A673 (cell line): ENCODE results near the gene PSG4. TPM values are rescaled to one million over a fixed set of nuclear protein-coding genes. Genes with fewer than 3 reads are reported as not detected.
"Not testable (repeated sequence)": the region's sequence is repeated elsewhere in the genome, so short reads cannot be mapped to it uniquely, and the experiment has no call there.

ENCODE experiments used
- BruUV-seq: library from RNA; stranded (reverse); fragments of 400-500 nt; replicated peaks from 2 replicates; lab custom pipeline; 2021; lab: Mats Ljungman, UMichigan
- CTCF ChIA-PET: fragments of 300-600 bp; sonication (Branson Sonifier 250); formaldehyde crosslinking; loops from one replicate; lab custom pipeline; 2022; ENCODE audit warnings: antibody characterized with exemption; lab: Charles Lee
- POLR2A ChIA-PET: fragments of 300-600 bp; sonication (Branson Sonifier 250); formaldehyde crosslinking; loops from one replicate; lab custom pipeline; 2022; ENCODE audit warnings: antibody characterized with exemption; ENCODE audit not compliant: low non-redundant PET; lab: Charles Lee
- DNase-seq: peaks from one replicate; pipeline ENCODE4 v3.0.0-alpha.2; 2015; ENCODE audit warnings: low spot score
- H3K27ac ChIP-seq: fragments of 200-600 bp; sonication (generic); 2 replicates; pipeline ENCODE4 v1.5.1; 2016; ENCODE audit warnings: mixed run types, low read depth, mild to moderate bottlenecking, mixed read lengths, antibody characterized with exemption, low read length; ENCODE audit not compliant: poor library complexity, severe bottlenecking
- H3K27me3 ChIP-seq: fragments of 200-600 bp; sonication (generic); replicated peaks from 2 replicates; pipeline ENCODE4 v1.6.1; 2017; ENCODE audit warnings: mixed run types, low read depth, mild to moderate bottlenecking, mixed read lengths, antibody characterized with exemption, low read length; ENCODE audit not compliant: insufficient read depth, poor library complexity
- H3K36me3 ChIP-seq: fragments of 200-600 bp; sonication (generic); 2 replicates; pipeline ENCODE4 v1.6.1; 2016; ENCODE audit warnings: mixed run types, mild to moderate bottlenecking, mixed read lengths, antibody characterized with exemption, low read length; ENCODE audit not compliant: insufficient read depth, poor library complexity, severe bottlenecking
- H3K4me1 ChIP-seq: fragments of 200-600 bp; sonication (generic); 2 replicates; pipeline ENCODE4 v1.6.1; 2017; ENCODE audit warnings: mixed run types, mild to moderate bottlenecking, mixed read lengths, antibody characterized with exemption, low read length; ENCODE audit not compliant: insufficient read depth, poor library complexity, severe bottlenecking
- H3K4me3 ChIP-seq: fragments of 200-600 bp; sonication (generic); 2 replicates; pipeline ENCODE4 v1.5.1; 2016; ENCODE audit warnings: low read depth, mixed run types, mild to moderate bottlenecking, mixed read lengths, low read length; ENCODE audit not compliant: poor library complexity, severe bottlenecking
- H3K9me3 ChIP-seq: fragments of 200-600 bp; sonication (generic); 2 replicates; pipeline ENCODE4 v1.6.1; 2016; ENCODE audit warnings: mixed run types, low read depth, mild to moderate bottlenecking, mixed read lengths, antibody characterized with exemption, low read length; ENCODE audit not compliant: poor library complexity, severe bottlenecking
- EZH2 ChIP-seq: fragments of 200-600 bp; sonication (generic); IDR thresholded peaks from 2 replicates; pipeline ENCODE4 v1.6.1; 2017; ENCODE audit warnings: borderline replicate concordance, low read depth, mild to moderate bottlenecking, mixed read lengths, antibody characterized with exemption, low read length; ENCODE audit not compliant: poor library complexity, severe bottlenecking
- intact Hi-C: fragments of 100-400 bp; cut with micrococcal nuclease; formaldehyde crosslinking; loops from one replicate; pipeline ENCODE4 v1.10.0; 2022; ENCODE audit not compliant: unreplicated experiment
- total RNA-seq: library from RNA; stranded (reverse); gene quantifications from 2 replicates; pipeline ENCODE4 v1.2.3, GENCODE V29; 2021
- TF ChIP-seq, protein P1 (sequence below): fragments of 300-800, 200-600 bp; sonication (generic); conservative IDR thresholded peaks from 2 replicates; pipeline ENCODE4 v1.5.1; 2017; ENCODE audit warnings: low read depth, mild to moderate bottlenecking, antibody characterized with exemption, low read length, moderate library complexity, mixed read lengths

The PSG4 gene
- total RNA-seq, 1 experiment from 2014 or later: not detected

DNA sequence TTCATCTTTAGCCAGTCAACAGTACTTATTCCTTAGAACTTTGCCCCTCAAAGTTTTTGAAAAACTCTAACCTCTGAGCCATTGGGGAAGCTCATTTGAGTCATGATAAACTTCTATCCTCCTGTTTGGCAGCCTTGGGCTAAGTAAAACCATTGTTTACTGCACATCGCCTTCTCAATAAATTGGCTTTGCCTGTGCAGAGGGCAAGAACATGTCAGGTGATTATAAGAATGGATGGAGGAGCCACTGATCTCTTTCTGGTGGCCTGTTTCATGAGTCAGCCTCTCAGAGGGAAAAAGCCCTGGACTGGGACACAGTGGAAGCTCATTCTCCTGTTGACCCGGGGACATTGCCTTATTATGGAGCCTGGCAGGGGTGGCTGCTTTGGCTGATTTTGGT is 19.4 kb upstream of the PSG4 start:
- Histone ChIP-seq H3K4me3 (no peak overlapping the region), H3K9me3 (peaks cover 13% of the 10 kb centered on the region), H3K4me1 (no peaks in the 10 kb centered on the region), H3K27ac (no peak overlapping the region), H3K36me3 (no peaks in the 10 kb centered on the region), H3K27me3 (no peaks in the 10 kb centered on the region)
- no peak for DNase-seq
- TF ChIP-seq EZH2: no peak
- TF ChIP-seq, protein P1, sequence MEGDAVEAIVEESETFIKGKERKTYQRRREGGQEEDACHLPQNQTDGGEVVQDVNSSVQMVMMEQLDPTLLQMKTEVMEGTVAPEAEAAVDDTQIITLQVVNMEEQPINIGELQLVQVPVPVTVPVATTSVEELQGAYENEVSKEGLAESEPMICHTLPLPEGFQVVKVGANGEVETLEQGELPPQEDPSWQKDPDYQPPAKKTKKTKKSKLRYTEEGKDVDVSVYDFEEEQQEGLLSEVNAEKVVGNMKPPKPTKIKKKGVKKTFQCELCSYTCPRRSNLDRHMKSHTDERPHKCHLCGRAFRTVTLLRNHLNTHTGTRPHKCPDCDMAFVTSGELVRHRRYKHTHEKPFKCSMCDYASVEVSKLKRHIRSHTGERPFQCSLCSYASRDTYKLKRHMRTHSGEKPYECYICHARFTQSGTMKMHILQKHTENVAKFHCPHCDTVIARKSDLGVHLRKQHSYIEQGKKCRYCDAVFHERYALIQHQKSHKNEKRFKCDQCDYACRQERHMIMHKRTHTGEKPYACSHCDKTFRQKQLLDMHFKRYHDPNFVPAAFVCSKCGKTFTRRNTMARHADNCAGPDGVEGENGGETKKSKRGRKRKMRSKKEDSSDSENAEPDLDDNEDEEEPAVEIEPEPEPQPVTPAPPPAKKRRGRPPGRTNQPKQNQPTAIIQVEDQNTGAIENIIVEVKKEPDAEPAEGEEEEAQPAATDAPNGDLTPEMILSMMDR: no peak
- ChIA-PET CTCF (no interaction called here), POLR2A (no interaction called here)
- no TSS peak for BruUV-seq
- intact Hi-C loops: no loop called here

DNA sequence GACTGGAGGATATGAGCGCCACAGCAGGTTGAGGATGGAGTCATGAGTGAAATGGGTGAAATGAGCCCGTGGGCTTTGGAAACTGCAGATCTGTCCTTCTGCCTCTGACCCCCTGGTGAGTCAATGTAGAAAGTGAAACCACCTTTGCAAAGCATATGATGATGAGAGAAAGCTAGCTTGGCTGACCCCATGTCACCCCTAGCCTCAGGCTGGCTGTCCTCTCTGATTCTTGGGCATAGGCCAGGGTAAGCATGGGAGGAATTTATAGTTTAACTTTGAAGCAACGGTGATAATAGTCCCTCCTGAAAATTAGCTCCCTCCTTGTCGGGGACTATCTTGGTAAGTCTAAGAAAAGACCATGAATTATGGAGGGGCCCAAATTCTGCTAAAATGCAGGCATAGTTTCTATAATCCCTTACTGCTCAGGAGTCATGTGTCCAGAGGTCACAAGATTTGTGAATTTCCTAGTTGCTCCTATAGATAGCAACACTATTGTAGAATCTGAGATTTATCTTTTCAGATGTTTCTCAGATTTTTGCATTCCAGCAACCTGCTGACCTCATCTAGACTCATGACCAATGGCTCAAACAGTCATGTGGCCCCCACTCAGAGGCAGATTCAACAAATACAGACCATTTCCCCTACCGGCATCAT is 18.9 kb upstream of the PSG4 start:
- H3K36me3 ChIP-seq, H3K27ac ChIP-seq, CTCF ChIA-PET, BruUV-seq, H3K4me1 ChIP-seq, H3K4me3 ChIP-seq, POLR2A ChIA-PET, DNase-seq, H3K27me3 ChIP-seq, intact Hi-C loops: not testable (repeated sequence)
- peaks cover 11% of the 10 kb centered on the region for H3K9me3 ChIP-seq

DNA sequence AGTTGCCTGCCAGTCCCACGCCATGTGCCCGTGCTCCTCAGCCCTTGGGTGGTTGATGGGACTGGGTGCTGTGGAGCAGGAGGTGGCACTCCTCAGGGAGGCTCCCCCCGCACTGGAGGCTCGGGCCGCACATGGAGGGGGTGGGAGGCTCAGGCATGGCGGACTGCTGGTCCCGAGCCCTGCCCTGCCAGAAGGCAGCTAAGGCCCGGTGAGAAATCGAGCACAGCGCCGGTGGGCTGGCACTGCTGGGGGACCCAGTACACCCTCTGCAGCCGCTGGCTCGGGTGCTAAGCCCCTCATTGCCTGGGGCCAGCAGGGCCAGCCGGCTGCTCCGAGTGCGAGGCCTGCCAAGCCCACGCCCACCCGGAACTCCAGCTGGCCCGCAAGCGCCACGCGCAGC is 16.5 kb upstream of the PSG4 start:
- DNase-seq, H3K4me1 ChIP-seq, H3K36me3 ChIP-seq, H3K4me3 ChIP-seq, BruUV-seq, POLR2A ChIA-PET, H3K9me3 ChIP-seq, H3K27ac ChIP-seq, H3K27me3 ChIP-seq, CTCF ChIA-PET, intact Hi-C loops: not testable (repeated sequence)

DNA sequence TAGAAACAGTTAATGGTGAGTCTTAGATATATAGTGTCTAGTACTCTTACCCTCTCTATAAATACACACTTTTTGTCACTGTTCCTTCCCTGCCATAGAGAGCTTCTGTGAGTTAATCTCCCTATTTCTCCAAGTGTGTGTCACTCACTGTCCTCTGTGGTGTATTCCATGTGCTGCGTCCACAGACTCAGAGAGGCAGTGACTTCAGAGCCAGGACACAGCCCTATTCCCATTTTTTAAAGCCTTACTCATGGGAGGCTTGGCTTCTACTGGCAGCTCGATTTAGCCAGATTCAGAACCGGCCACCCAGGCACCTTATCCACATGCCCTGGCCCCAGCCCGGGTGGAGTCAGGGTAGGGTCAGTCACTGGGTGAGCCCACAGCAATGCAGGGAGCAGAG is 13.7 kb upstream of the PSG4 start:
- BruUV-seq, H3K27ac ChIP-seq, H3K4me3 ChIP-seq, CTCF ChIA-PET, H3K9me3 ChIP-seq, H3K27me3 ChIP-seq, H3K36me3 ChIP-seq, intact Hi-C loops, DNase-seq, POLR2A ChIA-PET, H3K4me1 ChIP-seq: not testable (repeated sequence)

DNA sequence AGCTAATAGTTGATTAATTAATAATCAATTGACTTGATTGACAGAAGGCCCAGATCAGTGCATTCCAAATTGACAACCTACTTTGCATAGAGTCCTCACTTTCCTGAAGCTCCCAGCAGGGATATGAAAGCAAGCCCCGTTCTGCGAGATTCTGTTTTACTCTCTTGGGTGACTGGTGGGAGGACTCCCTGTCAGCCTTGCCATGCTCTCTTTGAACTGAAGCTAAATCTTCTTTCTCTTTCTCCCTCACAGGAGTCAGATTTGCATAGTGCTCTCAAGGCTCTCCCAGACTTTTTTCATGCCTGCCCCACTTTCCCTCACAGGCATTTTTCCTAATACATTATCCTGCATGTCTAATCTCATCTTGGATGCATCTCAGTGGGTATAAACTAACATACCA is 10.4 kb upstream of the PSG4 start:
- H3K4me1 ChIP-seq, BruUV-seq, H3K27me3 ChIP-seq, H3K36me3 ChIP-seq, H3K27ac ChIP-seq, DNase-seq, H3K4me3 ChIP-seq, intact Hi-C loops, POLR2A ChIA-PET, CTCF ChIA-PET, H3K9me3 ChIP-seq: not testable (repeated sequence)
